Fibroblast of gingiva (primary cell): ENCODE data around the gene PKN3.
A peak's percentile ranks its signal among the peaks of the same experiment; 100 is the strongest.

Experiments
- DNase-seq: peaks from one replicate; pipeline ENCODE4 v3.0.0-alpha.2; 2011; ENCODE audit warnings: low read depth

Gene PKN3

GRCh38 chr9:128716581-128717254, 14.4 kb downstream of the PKN3 start:
- no peak for DNase-seq

- no peak for DNase-seq
These were observed 15.7 kb downstream of the PKN3 start for GRCh38 chr9:128718047-128718446.

- DNase-seq, result no peak
These were observed 16.2 kb downstream of the PKN3 start for GRCh38 chr9:128718475-128718874.

GRCh38 chr9:128719919-128720605, 17.8 kb downstream of the PKN3 start:
- DNase-seq, result no peak

- DNase-seq, result no peak
These were observed 18.7 kb downstream of the PKN3 start for GRCh38 chr9:128720841-128721486.

GRCh38 chr9:128721487-128722010, 19.2 kb downstream of the PKN3 start:
- no peak for DNase-seq

GRCh38 chr9:128722380-128723351, 20.4 kb downstream of the PKN3 start:
- no peak for DNase-seq

GRCh38 chr9:128723352-128723865, 21.1 kb downstream of the PKN3 start:
- no peak for DNase-seq

- peak; percentile 85 for DNase-seq
These were observed 21.8 kb downstream of the PKN3 start, which contains the start of gene ZDHHC12 for GRCh38 chr9:128723866-128724743. Gene ZDHHC12 (minus strand): TSS chr9:128724127. CDS start chr9:128724093, 34 bp downstream.

- peak; percentile 70 for DNase-seq
These were observed 22.5 kb downstream of the PKN3 start for GRCh38 chr9:128724744-128725211.

- no peak for DNase-seq
These were observed 25.4 kb downstream of the PKN3 start for GRCh38 chr9:128727640-128728248.

GRCh38 chr9:128728298-128728697, 26.0 kb downstream of the PKN3 start:
- DNase-seq, result no peak

- DNase-seq, result no peak
These were observed 27.0 kb downstream of the PKN3 start for GRCh38 chr9:128729302-128729701.

GRCh38 chr9:128729766-128730517, 27.6 kb downstream of the PKN3 start:
- DNase-seq, result no peak

GRCh38 chr9:128731093-128731492, 28.8 kb downstream of the PKN3 start:
- DNase-seq, result no peak

GRCh38 chr9:128731691-128732090, 29.4 kb downstream of the PKN3 start:
- DNase-seq, result no peak

- DNase-seq, result no peak
These were observed 30.3 kb downstream of the PKN3 start for GRCh38 chr9:128732576-128732975.

GRCh38 chr9:128733256-128733655, 31.0 kb downstream of the PKN3 start:
- DNase-seq, result peak; percentile 65

GRCh38 chr9:128735373-128735772, 33.1 kb downstream of the PKN3 start:
- DNase-seq, result no peak
